Middle frontal gyrus (tissue), 1 donor: Measurements from ENCODE around the gene NUF2.
"Not testable (repeated sequence)": the region's sequence is repeated elsewhere in the genome, so short reads cannot be mapped to it uniquely, and the experiment has no call there.

Source experiments
- DNase-seq: peaks from one replicate; pipeline ENCODE4 v3.0.0-alpha.2; 2015; ENCODE audit warnings: low spot score; ENCODE audit errors: extremely low spot score

Gene NUF2

GRCh38 chr1:163331116-163331515 is 9.4 kb downstream of the NUF2 start:
- DNase-seq = no peak

- DNase-seq = no peak
Measured at GRCh38 chr1:163335216-163335615, 13.5 kb downstream of the NUF2 start.

DNA sequence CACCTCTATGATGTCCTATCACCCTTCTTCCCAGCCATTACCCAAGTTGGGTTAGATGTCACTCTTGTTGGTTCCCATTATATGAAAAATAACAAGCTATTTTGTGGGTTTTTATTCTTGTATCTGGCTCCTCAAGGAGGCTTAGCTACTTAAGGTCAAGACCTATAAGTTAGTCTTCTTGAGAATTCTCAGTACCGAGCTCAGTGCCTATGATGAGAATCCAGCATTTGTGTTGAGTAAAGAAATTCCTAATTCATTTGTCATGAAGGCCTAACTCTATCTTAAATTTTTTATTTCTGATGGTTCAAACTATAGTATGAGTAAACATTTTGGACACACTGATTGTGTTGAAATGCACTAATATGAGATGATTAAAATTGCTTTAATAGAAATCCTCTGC is 15.9 kb downstream of the NUF2 start:
- no peak for DNase-seq

GRCh38 chr1:163346326-163346870 is 24.6 kb downstream of the NUF2 start:
- no peak for DNase-seq

- DNase-seq = no peak
Measured at GRCh38 chr1:163347106-163347505, 25.4 kb downstream of the NUF2 start.

GRCh38 chr1:163351912-163352311 is 30.2 kb downstream of the NUF2 start:
- no peak for DNase-seq

- DNase-seq = no peak
Measured at GRCh38 chr1:163357378-163357777, 35.6 kb downstream of the NUF2 start.

GRCh38 chr1:163358172-163358571 is 36.4 kb downstream of the NUF2 start:
- DNase-seq = not testable (repeated sequence)

GRCh38 chr1:163361123-163361934 is 39.6 kb downstream of the NUF2 start:
- DNase-seq = peak; percentile 27

- DNase-seq = no peak
Measured at GRCh38 chr1:163365186-163365585, 43.4 kb downstream of the NUF2 start.

GRCh38 chr1:163366555-163366954 is 44.8 kb downstream of the NUF2 start:
- DNase-seq = no peak

DNA sequence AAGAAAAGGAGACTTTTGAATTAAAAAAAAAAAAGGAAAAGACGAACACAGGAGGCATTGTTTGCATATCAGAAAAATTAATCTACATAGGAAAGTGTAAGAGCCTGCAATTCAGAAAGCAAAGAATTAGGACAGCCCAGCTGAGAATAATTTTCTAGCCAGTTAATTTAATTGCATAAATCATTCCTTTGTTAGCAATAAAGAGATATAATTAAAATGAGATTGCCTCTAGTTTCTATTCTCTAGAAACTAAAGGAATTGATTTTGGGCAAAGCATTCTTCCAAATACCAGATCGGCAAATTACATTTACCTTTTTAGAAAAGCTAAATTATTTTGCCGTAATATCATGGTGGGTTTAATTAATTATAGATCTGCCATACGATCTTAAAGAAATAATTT is 46.0 kb downstream of the NUF2 start:
- DNase-seq = no peak

DNA sequence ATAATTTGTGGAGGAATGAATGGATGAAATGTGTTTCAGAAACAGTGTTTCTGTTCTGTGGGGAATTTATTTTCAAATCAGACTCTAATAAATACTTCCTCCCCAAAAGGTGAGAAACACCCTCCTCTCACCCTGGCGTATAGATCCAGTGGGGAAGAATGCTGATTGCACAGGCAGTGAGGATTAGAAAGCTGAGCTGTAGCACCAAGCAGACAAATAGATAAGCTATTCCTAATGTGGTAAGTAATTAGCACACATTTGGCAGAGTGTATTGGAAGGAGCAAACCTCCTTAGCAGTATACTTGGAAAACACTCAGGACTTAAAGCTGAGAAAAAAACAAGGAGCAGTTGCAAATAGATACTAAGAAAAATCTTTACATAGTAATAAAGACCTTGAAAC is 50.8 kb downstream of the NUF2 start:
- no peak for DNase-seq

DNA sequence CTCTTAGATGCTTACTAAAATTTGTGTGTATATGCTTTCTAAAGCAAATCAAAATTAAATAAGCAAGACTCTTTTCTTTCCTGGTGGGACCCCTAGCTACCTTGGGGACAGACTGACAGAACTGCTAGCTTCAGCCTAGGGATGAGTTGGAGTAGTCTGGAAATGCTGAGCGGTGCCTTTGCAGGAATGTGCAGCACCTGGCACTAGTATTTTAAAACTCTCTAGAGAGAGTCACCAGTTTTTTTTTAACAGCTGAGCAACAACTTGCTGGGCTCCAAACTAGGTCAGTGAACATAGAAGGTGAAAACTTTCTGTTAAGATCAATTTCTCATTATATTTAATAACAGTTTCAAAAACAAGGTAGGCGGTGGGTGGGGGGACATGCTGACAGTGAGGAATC is 56.8 kb downstream of the NUF2 start:
- DNase-seq = no peak

DNA sequence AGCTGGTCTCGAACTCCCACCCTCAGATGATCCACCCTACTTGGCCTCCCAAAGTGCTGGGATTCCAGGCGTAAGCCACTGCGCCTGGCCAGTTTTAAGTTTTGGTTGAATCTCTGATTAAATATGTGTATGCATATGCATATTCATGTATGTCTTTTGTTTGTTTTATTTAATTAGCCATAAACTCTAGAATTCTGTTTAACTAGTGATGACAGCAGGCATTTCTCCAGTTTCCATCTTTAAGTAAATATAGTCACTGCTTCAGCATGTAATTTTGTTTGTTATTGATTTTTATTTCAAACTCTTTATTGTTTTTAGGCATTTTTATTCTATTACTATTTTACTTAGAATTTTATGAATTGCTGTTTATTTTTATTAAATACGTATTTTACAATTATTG is 58.0 kb downstream of the NUF2 start:
- no peak for DNase-seq

DNA sequence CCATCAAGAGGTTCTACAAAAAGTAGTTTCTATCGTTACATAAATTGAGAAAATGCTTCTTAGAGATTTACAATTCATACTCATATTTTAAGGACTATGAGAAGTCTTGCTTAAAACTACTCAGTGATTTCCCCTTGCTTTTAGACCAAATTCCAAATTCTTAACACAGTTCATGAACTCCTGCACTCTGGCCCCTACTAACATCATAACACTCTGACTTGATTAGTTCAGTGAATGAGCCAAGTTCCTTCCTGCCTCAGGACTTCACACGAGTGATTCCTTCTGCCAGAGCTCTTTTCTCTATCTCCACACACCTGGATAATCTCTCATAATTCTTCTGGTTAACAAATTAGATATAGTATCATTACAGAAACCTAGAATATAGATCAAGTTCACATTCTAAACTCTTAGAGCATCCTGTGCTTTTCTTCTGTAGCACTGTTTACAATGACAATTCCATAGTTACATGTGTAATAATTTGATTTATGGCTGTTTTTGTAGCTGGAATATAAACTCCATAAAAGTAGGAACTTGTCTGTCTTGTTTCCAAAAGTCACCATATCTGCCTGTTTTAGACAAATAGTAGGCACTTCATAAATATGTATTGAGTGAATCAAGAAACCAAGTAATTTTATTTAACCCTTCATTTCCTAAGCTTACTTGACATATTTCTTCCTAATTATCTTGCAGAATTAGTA is 59.9 kb downstream of the NUF2 start:
- no peak for DNase-seq

DNA sequence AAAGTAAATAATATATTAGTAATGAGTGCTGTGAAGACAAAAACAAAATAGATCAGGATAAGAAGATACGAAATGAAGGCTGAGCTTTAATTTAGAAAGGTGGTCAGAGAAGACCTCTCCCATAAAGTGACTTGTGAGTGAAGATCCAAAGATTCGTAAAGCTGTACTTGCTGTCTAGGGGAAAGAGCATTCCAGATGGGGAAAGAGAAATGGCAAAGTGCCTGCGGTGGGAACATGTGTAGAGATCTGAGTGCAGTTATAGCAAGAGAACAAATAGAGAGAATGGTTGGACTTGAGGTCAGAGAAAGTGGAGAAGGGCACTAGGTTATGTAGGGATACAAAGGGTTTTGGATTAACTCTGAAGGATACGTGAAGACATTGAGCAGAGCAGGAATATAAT is 60.6 kb downstream of the NUF2 start:
- DNase-seq = no peak

DNA sequence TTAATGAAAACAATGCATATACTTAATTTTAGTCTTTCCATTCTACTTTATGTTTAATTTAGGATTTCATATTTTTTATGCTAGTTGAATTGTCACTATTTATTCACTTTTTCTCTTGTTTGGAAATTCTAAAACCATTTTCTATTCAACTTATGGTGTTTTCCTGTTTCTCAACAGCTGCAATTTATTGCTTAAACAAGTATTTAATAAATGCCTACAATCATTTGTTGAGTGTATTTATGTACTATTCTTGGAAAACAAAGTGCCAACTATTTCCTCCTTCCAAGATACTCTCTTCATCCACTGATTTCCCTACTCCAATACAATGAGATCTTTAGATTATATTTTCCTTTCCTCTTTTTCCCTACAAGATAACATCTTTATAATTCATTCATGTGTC is 65.4 kb downstream of the NUF2 start:
- no peak for DNase-seq

DNA sequence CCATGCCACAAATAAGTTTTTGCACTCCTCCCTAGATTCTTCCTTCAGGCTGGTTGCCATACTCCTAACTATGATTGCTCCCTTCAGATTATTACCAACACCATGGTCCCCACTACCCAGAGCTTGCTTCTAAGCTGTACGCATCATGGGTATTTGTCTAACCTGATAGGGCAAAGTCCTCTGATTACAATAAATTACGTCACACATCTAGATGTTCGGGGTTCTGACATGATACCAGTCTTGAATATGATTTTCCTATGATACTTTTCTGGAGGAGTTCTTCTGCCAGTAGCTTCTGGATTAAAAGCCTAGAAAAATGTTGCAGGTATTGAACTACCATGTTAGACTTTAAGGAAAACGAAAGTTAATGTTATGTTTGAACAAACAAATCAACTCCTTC is 67.2 kb downstream of the NUF2 start:
- no peak for DNase-seq

DNA sequence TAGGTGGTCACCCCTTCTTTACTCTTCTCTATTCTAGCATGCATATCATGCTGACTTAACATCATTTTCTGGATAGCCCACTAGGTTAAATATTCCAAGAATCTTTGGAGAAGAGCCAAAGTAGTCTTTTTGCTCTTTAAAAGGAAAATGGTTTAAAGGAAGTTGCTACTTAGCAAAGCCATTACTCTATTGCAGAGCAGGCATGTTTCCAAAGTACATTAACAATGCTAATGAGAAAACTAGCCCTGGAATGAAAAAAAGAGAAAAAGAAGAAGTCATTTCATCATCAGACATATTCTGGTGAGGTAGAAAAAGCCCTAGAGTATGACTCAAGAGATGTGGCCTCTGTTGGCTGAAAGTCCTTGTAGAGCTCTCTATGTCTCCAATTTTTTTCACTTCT is 74.0 kb downstream of the NUF2 start:
- DNase-seq = no peak

- DNase-seq = no peak
Measured at GRCh38 chr1:163397451-163398200, 75.9 kb downstream of the NUF2 start.

DNA sequence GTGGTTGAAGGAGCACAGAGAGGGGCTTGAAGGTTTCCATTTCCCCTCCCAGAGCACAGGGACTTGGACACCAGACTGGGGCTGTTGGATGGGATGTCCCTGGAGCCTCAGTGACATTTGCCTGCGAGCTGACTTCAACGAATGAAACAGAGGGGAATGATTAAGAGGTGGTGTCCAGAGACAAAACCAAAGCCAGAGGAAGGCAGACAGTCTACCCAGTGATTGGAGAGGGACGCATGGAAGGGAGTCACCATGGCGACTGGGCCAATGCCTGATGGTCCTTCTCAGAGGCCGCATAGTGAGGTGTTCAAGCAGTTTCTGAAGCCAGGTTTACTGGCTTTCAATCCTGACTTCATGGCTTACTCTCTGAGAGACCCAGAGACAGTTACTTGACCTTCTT is 77.2 kb downstream of the NUF2 start:
- DNase-seq = no peak
